HG03432 (cell line): ENCODE results near the gene NPTXR.

Experiments used
- ATAC-seq: cut with Tn5 transposase; IDR thresholded peaks from one replicate; pipeline ENCODE4 v1.9.1; 2021; ENCODE audit warnings: mild to moderate bottlenecking, moderate library complexity; ENCODE audit not compliant: unreplicated experiment

NPTXR gene

GRCh38 chr22:38853196-38853651 lies 9.4 kb upstream of the NPTXR start:
- ATAC-seq = no peak

GRCh38 chr22:38852522-38852921 lies 8.7 kb upstream of the NPTXR start:
- ATAC-seq = no peak

GRCh38 chr22:38850941-38851849 lies 7.4 kb upstream of the NPTXR start:
- ATAC-seq = no peak

GRCh38 chr22:38850399-38850798 lies 6.6 kb upstream of the NPTXR start:
- ATAC-seq = no peak

- no peak for ATAC-seq
These were observed 6.0 kb upstream of the NPTXR start for GRCh38 chr22:38849811-38850210.

- no peak for ATAC-seq
These were observed 2.6 kb upstream of the NPTXR start for GRCh38 chr22:38846412-38846811.

- ATAC-seq = no peak
These were observed 1.3 kb upstream of the NPTXR start for GRCh38 chr22:38845004-38845740.

- ATAC-seq = no peak
These were observed 631 bp upstream of the NPTXR start for GRCh38 chr22:38844315-38845003.

- no peak for ATAC-seq
These were observed 599 bp downstream of the NPTXR start for GRCh38 chr22:38843201-38843656.

- no peak for ATAC-seq
These were observed 1.2 kb downstream of the NPTXR start for GRCh38 chr22:38842512-38843200.

- ATAC-seq = no peak
These were observed 2.2 kb downstream of the NPTXR start for GRCh38 chr22:38841635-38842034.

GRCh38 chr22:38841211-38841610 lies 2.6 kb downstream of the NPTXR start:
- no peak for ATAC-seq

- no peak for ATAC-seq
These were observed 3.7 kb downstream of the NPTXR start for GRCh38 chr22:38840129-38840528.

- ATAC-seq = no peak
These were observed 4.1 kb downstream of the NPTXR start for GRCh38 chr22:38839686-38840085.

GRCh38 chr22:38837414-38837928 lies 6.4 kb downstream of the NPTXR start:
- no peak for ATAC-seq

GRCh38 chr22:38835888-38836301 lies 7.9 kb downstream of the NPTXR start:
- ATAC-seq = no peak

GRCh38 chr22:38834991-38835390 lies 8.8 kb downstream of the NPTXR start:
- ATAC-seq = no peak

- ATAC-seq = no peak
These were observed 9.4 kb downstream of the NPTXR start for GRCh38 chr22:38834215-38834953.

GRCh38 chr22:38833061-38833460 lies 10.8 kb downstream of the NPTXR start:
- ATAC-seq = no peak
